Ascending aorta (tissue), 2 donors: ENCODE measurements around the gene RAB1B. TPM values are rescaled to one million over a fixed set of nuclear protein-coding genes. Genes with fewer than 3 reads are reported as not detected.

Source experiments
- DNase-seq, 2 donors: peaks; one replicate each; pipeline ENCODE4 v3.0.0-alpha.2; 2019; ENCODE audit warnings: low spot score in 2 of 2
- H3K27ac ChIP-seq, 2 donors: fragments of 200-600 bp; sonication (generic); one replicate each; pipeline ENCODE4 v1.5.1; 2016 to 2017; ENCODE audit warnings: mild to moderate bottlenecking in 1 of 2
- H3K27me3 ChIP-seq: fragments of 200-600 bp; sonication (generic); one replicate; pipeline ENCODE4 v1.5.1; 2017
- H3K36me3 ChIP-seq, 2 donors: fragments of 200-600 bp; sonication (generic); one replicate each; pipeline ENCODE4 v1.5.1; 2016
- H3K4me1 ChIP-seq, 2 donors: fragments of 200-600 bp; sonication (generic); one replicate each; pipeline ENCODE4 v1.5.1; 2016 to 2017; ENCODE audit warnings: mild to moderate bottlenecking in 1 of 2
- H3K4me3 ChIP-seq, 2 donors: fragments of 200-600 bp; sonication (generic); one replicate each; pipeline ENCODE4 v1.5.1; 2016 to 2017; ENCODE audit warnings: mild to moderate bottlenecking in 1 of 2
- H3K9me3 ChIP-seq, 2 donors: fragments of 200-600 bp; sonication (generic); one replicate each; pipeline ENCODE4 v1.5.1; 2016
- intact Hi-C: fragments of 100-400 bp; cut with DNase I; formaldehyde crosslinking; loops from one replicate; pipeline ENCODE4 v1.15.1; 2023
- total RNA-seq: library from RNA; depleted of rRNA; stranded (reverse); fragments of >200 nt; gene quantifications from one replicate; pipeline ENCODE4 v1.1.0, GENCODE V29; 2016
- TF ChIP-seq, protein P1 (sequence below), 3 experiments: fragments of 200-600 bp in 2 of 3; fragments of 450-650 bp in 1 of 3; sonication (generic) in 2 of 3; IDR thresholded peaks; one replicate each; pipeline ENCODE4 v1.5.1; 2016 to 2019; ENCODE audit warnings: antibody characterized with exemption in 3 of 3, mild to moderate bottlenecking in 1 of 3, moderate library complexity in 1 of 3

Gene RAB1B
- total RNA-seq, 1 donor from 2014 or later: 171 TPM

DNA sequence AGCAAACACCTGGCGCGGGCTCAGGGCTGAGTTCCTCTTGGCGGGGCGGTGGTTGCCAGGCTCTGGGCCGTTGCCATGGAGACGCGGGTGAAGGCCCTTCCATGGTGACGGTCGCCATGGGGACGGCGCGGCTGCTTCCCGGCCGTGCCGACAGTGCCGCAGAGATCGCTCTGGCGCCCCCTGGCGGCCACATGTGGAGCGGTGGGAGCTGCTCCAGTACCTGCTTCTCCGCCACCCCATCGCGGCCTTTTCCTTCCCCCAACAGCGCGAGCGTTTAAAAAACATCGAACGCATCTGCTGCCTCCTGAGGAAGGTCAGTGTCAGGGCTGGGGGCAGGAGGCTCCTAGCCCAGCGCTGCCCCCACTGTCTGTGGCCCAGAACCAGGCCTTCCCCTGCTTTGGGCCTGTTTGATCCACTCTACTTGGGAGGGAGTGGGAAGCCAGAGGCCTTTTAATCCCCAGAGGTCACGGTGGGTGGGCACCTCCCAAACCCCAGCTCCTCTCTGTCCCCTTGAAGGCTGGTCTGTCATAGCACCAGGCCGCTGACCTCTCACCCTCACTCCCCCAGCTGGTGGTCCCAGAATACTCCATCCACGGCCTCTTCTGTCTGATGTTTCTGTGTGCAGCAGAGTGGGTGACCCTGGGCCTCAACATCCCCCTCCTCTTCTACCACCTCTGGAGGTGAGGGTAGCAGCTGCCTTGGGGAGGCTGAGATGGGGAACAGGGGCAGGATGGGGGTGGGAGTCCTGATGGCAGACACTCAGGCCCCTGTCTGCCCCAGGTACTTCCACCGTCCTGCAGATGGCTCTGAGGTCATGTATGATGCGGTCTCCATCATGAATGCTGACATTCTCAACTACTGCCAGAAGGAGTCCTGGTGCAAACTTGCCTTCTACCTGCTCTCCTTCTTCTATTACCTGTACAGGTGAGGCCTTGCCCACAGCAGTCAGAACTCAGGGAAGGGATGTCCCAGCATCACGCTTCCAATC is 14.3 kb downstream of the RAB1B start:
- H3K4me1 ChIP-seq: peaks cover 2 to 22% of the 10 kb centered on the region in 2 donors
- H3K27me3 ChIP-seq: no peaks in the 10 kb centered on the region
- TF ChIP-seq, protein P1, sequence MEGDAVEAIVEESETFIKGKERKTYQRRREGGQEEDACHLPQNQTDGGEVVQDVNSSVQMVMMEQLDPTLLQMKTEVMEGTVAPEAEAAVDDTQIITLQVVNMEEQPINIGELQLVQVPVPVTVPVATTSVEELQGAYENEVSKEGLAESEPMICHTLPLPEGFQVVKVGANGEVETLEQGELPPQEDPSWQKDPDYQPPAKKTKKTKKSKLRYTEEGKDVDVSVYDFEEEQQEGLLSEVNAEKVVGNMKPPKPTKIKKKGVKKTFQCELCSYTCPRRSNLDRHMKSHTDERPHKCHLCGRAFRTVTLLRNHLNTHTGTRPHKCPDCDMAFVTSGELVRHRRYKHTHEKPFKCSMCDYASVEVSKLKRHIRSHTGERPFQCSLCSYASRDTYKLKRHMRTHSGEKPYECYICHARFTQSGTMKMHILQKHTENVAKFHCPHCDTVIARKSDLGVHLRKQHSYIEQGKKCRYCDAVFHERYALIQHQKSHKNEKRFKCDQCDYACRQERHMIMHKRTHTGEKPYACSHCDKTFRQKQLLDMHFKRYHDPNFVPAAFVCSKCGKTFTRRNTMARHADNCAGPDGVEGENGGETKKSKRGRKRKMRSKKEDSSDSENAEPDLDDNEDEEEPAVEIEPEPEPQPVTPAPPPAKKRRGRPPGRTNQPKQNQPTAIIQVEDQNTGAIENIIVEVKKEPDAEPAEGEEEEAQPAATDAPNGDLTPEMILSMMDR (IDR thresholded peaks at IDR 0.05): peak; percentile 96 to 99 (median 98)
- DNase-seq: peak; percentile 92 to 99
- H3K36me3 ChIP-seq: peaks cover 0 to 17% of the 10 kb centered on the region in 2 donors
- H3K9me3 ChIP-seq: no peaks in the 10 kb centered on the region
- H3K27ac ChIP-seq: no peak overlapping the region
- intact Hi-C loops: loop anchor here (1.0 kb wide), 2 partner anchors 14 to 60 kb away; partner anchors contain the start of gene RAB1B
- H3K4me3 ChIP-seq: no peak overlapping the region

DNA sequence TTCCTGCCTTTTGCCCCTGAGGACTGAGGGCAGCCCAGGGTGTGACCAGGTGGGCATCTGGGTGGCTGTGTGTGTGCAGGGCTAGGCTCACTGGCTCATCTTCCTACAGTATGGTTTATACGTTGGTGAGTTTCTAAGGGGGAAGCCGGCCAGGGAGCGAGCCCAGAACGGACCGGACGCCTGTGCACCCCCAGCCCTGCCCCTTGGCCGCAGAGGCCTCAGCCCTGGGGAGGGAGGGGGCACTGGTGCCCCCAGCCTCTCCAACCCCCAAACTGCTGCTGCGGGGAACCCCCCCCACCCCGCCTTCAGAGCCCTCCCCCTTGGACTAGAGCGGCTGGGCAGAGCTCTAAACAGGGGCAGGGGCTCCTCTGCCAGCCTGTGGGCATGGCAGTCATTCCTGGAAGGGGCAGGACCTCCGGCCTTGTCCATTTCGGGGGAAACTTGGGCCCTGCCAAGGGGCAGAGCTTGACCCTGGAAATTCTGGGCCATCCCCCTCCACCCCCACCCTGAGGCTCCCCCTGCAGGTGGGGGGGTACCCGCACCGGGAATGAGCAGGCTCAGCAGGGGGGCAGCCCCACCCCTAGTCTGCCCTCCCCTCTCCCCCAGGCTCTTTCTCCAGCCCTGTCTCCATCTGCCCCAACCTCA is 15.1 kb downstream of the RAB1B start:
- peaks cover 5 to 25% of the 10 kb centered on the region in 2 donors for H3K4me1 ChIP-seq
- DNase-seq: no peak
- no peaks in the 10 kb centered on the region for H3K27me3 ChIP-seq
- intact Hi-C loops: no loop called here
- H3K9me3 ChIP-seq: no peaks in the 10 kb centered on the region
- H3K4me3 ChIP-seq: no peak overlapping the region
- H3K36me3 ChIP-seq: peaks cover 0 to 17% of the 10 kb centered on the region in 2 donors
- TF ChIP-seq, protein P1 (IDR thresholded peaks at IDR 0.05): no peak
- H3K27ac ChIP-seq: no peak overlapping the region

DNA sequence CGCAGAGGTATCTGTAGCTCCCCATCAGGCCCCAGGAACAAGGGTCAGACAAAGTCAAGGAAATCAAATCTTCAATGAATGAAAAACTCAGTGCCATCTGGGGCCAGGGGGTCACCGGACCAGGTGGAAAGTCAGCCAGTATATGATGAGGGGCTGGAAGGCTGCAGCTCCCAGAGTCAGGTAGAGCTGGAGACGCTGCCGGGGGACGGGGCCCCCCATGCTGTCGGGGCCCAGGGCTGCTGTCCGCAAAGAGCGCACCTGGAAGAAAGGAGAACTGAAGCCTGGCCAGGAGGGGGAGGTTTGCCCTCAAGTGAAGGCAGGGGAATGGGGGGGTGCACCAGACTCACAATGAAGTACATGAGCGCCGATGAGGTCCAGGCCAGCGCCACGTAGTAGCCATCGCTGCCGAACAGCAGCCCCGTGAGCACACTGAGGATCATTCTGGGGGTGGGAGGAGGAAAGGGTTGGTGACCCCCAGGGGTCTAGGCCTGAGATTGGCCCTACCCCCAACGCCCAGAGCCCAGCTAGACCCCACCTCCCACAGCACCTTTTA is 16.2 kb downstream of the RAB1B start:
- no peak for DNase-seq
- Histone ChIP-seq H3K4me3 (no peak overlapping the region), H3K27me3 (no peaks in the 10 kb centered on the region), H3K9me3 (no peaks in the 10 kb centered on the region), H3K4me1 (peaks cover 5 to 25% of the 10 kb centered on the region in 2 donors), H3K27ac (no peak overlapping the region), H3K36me3 (peaks cover 0 to 17% of the 10 kb centered on the region in 2 donors)
- TF ChIP-seq, protein P1 (IDR thresholded peaks at IDR 0.05): no peak
- intact Hi-C loops: no loop called here

DNA sequence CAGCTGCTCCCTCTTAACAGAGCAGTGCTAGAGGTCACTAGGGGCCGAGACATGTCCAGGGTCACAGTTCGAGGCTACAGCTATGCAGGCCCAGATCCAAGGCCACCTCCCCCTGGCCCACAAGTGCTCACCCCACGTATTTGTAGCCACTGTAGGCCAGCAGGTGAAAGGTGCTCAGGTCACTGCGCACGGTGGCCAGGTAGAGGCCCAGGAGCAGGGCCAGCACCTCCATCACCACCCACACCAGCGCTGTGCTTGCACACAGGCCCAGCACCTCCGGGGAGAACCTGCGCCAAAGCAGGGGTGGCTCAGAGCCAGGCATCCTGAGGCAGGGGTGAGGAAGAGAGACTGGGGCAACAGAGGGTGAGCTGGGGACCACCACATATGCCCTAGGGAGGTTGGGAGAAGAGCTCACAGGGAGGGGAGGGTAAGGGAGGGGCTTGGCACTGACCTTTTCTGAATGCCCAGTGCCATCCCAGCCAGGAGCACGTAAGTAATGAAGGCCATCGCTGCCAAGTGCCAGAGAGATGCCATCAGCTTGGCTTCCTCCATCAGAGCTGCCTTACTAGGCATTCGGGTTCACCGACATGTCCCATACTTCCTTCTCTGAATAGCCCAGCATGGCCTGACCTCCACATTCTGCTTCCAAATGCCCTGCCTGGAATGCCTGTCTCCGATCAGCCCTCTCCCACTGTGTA is 17.0 kb downstream of the RAB1B start:
- Histone ChIP-seq H3K4me1 (peaks cover 5 to 29% of the 10 kb centered on the region in 2 donors), H3K36me3 (peaks cover 0 to 17% of the 10 kb centered on the region in 2 donors), H3K9me3 (no peaks in the 10 kb centered on the region), H3K4me3 (no peak overlapping the region), H3K27me3 (no peaks in the 10 kb centered on the region), H3K27ac (no peak overlapping the region)
- intact Hi-C loops: no loop called here
- DNase-seq: peak in 1 of 2 donors; percentile 62
- TF ChIP-seq, protein P1 (IDR thresholded peaks at IDR 0.05): no peak

DNA sequence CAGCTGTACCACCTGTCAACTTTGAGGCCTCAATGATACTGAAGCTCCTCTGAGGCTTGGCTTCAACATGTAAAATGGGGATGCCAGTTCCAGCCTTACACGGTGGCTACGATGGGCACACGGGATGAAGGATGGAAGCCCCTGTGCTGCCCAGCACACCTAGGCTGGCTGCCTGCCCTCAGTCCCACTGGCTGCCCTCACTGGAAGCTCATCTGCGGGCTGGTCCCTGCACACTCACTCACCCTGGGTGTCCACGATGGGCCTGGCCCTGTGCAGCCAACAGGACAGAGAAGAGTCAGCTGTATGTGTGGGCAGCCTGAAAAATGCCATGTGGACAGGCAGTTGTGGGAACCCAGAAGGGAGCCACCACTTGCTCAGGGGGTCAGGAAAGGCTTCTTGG is 18.3 kb downstream of the RAB1B start:
- TF ChIP-seq, protein P1 (IDR thresholded peaks at IDR 0.05): no peak
- Histone ChIP-seq H3K9me3 (no peaks in the 10 kb centered on the region), H3K27me3 (no peaks in the 10 kb centered on the region), H3K4me1 (peaks cover 5 to 29% of the 10 kb centered on the region in 2 donors), H3K4me3 (no peak overlapping the region), H3K36me3 (peaks cover 0 to 17% of the 10 kb centered on the region in 2 donors), H3K27ac (no peak overlapping the region)
- no peak for DNase-seq
- intact Hi-C loops: no loop called here
